ENCODE data around the gene SEPTIN3.
A peak's percentile ranks its signal among the peaks of the same experiment; 100 is the strongest.
"Not testable (repeated sequence)": the region's sequence is repeated elsewhere in the genome, so short reads cannot be mapped to it uniquely, and the experiment has no call there.

The SEPTIN3 gene

GRCh38 chr22:41943661-41944209, 25.5 kb upstream of the SEPTIN3 start:
- H3K4me3 ChIP-seq (ENCODE audit: low read depth, low read length): no peak overlapping the region
- no peak for TF ChIP-seq CTCF (IDR thresholded peaks at IDR 0.05; ENCODE audit: low read depth, low read length)

GRCh38 chr22:41946629-41947423, 22.4 kb upstream of the SEPTIN3 start, which contains the start of gene CENPM:
CENPM (minus strand) TSS chr22:41947152; CDS start chr22:41947076, 76 bp downstream.
- H3K4me3 ChIP-seq (ENCODE audit: low read depth, low read length): peak within 1 kb of the TSS; percentile 81
- no peak for TF ChIP-seq CTCF (IDR thresholded peaks at IDR 0.05; ENCODE audit: low read depth, low read length)

GRCh38 chr22:41947424-41948080, 21.7 kb upstream of the SEPTIN3 start:
- no peak for TF ChIP-seq CTCF (IDR thresholded peaks at IDR 0.05; ENCODE audit: low read depth, low read length)
- H3K4me3 ChIP-seq (ENCODE audit: low read depth, low read length): no peak overlapping the region; the same call in 1 of the 2 replicates

GRCh38 chr22:41948142-41948541, 21.1 kb upstream of the SEPTIN3 start:
- no peak for TF ChIP-seq CTCF (IDR thresholded peaks at IDR 0.05; ENCODE audit: low read depth, low read length)
- no peak overlapping the region for H3K4me3 ChIP-seq (ENCODE audit: low read depth, low read length)

- H3K4me3 ChIP-seq (ENCODE audit: low read depth, low read length): not testable (repeated sequence)
Observed at GRCh38 chr22:41948928-41949296, 20.3 kb upstream of the SEPTIN3 start.

GRCh38 chr22:41949297-41949965, 19.8 kb upstream of the SEPTIN3 start:
- no peak for TF ChIP-seq CTCF (IDR thresholded peaks at IDR 0.05; ENCODE audit: low read depth, low read length)
- no peak overlapping the region for H3K4me3 ChIP-seq (ENCODE audit: low read depth, low read length)

- no peak for TF ChIP-seq CTCF (IDR thresholded peaks at IDR 0.05; ENCODE audit: low read depth, low read length)
- no peak within 1 kb of the TSS for H3K4me3 ChIP-seq (ENCODE audit: low read depth, low read length)
Observed at GRCh38 chr22:41951898-41952474, 17.3 kb upstream of the SEPTIN3 start, which contains the start of gene SMIM45. SMIM45 (plus strand) TSS chr22:41952150.
